GM19099 (cell line): Measurements from ENCODE around the gene TBX10.

Experiments
- POLR2A ChIP-seq: IDR thresholded peaks from 3 replicates; pipeline ENCODE4 v1.6.1; 2011; ENCODE audit warnings: low read depth; ENCODE audit not compliant: insufficient read length; ENCODE audit errors: extremely low read depth

Gene TBX10

DNA sequence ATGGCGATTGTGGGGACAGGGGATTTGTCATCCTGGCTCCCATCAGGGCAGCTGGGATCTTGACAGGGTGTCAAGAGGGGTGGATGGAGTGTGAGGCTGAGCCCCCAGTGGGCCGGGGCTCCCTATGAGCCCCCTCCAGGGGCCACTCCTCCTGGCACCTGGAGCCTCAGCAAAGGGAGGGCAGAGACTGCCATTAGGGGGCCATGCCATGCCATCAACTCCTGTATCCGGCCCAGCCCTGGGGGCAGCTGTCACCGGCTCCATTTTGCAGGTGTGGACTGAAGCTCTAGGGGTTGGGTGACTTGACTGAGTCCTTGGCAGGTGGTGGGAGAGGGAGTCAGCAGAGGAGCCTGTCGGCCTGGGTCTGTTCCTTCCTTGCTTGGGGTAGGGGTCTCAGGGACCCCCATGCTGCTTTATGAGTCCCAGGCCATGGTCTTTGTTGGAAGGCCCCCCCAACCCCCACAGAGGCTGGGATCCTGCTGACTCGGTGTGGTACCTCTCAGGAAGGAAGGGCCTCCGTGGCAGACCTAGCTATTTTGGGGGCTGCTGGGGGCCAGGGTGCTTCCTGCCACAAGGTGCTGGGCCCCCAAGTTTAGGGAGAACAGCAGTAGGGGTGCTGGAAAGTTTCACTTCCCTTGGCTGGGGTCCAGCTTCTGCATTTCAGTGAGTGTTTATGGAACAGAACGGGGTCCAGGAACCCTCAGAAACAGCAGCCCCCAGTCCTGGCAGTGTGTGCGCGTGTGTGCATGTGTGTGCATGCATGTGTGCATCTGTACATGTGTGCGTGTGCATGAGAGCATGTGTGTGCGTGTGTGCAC is 9.4 kb upstream of the TBX10 start:
- no peak for TF ChIP-seq POLR2A

DNA sequence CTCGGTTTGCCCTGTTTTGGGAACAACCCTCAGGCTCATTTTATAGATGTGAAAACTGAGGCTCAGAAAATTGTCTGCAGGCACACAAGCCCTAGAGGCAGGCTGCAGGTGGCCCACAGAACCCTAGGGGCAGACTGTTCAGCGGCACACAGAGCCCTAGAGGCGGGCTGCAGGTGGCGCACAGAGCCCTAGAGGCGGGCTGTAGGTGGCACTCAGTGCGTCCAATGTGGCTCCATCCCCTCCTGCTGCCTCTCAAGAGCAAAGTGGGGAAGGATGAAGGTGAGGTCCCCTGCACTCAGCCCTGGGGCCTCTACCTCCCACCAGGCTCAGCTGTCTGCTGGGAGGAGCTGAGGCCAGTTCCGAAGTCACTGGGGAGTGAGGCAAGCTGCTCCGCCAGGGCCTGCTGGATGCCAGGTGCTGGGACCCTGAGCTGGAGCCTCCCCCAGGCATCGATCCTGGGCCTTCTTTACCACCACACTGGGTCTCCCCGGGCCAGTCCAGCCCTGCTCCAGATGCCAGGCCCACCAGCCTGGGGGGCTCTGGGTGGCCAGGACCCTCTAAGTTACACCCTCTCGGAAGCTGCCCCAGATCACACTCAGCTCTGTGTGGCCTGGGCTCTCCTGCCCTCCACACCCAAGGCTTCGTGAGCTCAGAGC is 8.7 kb upstream of the TBX10 start:
- no peak for TF ChIP-seq POLR2A

DNA sequence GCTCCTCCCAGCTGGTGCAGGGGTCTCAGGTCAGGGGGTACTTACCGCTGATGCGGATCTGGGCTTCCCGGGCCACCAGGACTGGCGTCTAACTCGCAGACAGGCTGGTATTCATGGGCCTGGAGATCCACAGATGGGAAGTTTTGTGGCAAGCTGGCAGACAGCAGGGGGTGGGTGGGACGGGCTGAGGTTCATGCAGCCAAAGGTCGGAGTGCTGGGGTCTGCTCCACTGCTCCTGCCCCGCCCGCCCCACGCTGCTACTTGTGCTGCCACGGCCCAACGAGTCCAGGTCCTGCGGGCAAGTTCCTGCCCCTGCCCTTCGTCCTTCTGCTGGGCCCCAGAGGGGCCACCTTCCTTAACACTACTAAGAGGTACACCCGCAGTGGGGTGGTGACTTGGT is 7.9 kb upstream of the TBX10 start:
- TF ChIP-seq POLR2A = no peak

DNA sequence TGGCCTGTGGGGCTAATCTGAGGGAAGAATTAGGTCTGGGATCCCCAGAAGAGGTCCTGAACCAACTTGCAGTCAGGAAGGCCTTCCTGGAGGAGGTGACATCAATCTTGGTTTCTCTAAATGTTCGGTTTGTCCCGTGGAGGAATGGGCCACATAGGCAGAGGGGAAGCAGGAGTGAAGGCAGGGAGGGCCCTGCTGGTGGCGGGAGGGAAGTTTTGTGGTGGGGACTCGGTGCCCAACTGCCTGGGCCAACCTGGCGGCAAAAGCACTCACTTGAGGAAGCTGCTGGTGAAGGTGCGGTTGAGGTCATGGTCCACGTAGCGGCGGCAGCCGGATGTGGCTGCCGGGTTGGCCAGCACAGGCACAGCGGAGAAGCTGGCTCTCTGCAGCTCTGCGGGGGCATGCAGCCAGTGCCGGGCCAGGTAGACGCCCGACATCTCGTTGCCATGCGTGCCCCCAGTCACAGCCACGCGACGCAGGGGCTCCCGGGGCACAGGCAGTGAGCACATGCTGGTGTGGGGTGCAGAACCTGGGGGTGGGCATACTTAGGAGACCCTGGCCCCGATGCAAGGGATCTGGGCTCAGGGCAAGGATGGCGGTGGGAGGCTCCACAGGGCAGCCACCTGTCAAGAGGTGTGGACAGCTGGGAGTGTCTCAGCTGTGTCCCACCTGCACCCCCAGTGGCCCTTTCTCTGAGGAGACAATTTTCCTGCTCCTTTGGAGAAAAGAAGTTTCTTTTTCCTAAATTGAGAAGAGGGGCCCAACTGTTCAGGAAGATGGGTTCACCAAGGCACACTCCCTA is 7.2 kb upstream of the TBX10 start:
- peak; percentile 24 for TF ChIP-seq POLR2A

DNA sequence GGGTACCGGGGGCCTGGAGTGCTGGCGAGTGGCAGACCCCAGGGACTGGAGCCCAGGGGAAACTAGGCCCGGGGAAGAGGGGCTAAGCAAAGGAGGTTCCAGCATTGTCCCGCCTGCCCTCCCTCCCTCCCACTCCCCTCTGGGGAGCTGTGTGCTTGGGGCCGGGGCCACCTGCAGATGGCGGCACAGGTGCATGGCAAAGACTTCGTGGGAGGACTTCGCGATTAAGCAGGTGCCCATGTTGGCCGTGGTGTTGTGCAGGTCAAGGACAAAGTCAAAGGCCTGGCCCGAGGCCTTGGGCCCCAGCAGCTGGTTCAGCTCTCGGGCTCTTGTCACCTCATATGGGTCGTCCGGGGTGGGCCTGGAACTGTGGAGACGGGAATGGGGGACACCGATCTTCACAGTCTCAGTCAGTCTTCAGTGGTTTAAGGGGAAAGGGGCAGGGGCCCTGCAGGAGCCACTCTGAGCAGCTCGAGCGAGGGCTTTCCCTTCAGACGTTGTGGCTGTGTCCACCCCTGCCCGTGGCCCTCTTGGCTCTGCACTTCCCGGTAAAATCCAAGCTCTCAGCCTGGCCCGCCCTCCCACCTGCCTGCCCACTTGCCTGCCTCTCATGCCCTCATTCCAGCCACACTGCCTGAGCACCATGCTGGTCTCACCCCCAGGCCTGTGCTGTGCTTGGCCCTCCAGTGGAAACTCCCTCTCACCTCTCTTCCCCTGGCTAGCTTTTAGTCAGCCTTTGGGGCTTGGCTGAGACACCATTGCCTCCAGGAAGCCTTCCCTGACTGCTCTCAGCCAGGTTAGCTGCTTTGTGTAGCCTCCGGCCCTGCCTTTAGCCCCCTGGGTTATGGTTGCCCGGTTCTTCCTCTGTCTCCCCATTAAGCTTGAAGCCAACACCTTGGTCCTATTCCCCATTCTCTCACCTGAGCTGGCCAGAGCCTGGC is 6.2 kb upstream of the TBX10 start:
- no peak for TF ChIP-seq POLR2A

DNA sequence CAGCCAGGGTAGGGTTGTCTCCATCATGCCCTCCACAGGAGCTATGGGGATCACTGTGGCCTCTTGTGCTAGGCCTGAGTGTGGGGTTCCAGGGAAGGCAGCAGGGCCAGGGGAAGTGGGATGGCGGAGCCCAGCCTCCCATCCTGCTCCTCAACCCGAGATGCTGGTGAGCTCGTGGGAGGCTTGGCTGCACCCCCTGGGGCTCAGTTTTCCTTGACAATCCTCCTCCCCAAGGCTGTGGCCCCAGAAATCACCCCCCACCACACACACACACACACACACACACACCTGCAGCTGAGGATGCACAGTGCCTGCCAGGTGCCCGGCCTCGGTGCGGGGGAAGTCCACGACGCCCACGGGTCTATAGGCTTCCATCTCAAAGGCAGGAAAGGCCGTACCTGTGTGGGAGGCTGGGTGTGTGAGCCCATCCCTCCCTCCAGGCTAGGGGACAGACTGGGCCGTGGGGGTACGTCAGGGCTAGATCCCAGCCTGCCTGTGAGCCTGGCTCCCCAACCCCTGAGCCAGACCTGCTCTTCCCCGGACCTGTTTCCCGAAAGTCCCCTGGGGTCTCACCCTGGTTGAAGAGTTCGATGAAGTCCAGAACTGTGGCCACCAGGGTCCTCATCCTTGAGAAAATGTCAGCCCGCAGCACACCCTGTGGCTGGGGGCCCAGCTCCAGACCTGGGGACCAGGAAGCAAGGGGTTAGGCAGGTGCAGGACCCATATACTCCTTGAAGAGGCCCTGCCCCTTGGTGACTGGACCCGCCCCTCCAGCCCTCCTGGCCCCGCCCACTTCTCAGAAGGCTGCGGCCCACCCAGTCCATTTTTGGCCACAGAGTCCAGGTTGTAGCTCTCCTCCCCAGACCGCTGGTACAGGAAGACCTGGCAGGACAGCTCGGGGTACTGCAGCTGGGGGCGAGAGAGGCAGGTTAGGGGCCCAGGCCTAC is 5.2 kb upstream of the TBX10 start:
- no peak for TF ChIP-seq POLR2A

DNA sequence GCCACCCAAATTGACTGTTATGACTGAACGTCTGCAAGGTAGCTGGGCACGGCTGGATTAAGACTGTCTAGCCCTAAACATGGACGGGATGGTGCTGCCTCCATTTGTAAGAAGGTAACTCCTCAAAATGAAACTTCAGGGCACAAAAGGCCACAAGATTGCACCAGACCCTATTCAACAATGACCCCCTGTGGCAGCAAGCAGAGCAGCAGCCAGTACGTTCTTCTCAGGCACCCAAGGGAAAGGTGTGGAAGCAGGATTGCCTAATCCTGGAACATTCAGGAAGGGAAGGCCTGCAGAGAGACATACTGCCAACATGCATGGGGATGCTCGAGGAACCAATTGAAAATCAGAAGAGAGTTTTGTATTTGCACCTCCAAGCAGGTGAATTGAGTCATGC is 4.5 kb upstream of the TBX10 start:
- TF ChIP-seq POLR2A = no peak

DNA sequence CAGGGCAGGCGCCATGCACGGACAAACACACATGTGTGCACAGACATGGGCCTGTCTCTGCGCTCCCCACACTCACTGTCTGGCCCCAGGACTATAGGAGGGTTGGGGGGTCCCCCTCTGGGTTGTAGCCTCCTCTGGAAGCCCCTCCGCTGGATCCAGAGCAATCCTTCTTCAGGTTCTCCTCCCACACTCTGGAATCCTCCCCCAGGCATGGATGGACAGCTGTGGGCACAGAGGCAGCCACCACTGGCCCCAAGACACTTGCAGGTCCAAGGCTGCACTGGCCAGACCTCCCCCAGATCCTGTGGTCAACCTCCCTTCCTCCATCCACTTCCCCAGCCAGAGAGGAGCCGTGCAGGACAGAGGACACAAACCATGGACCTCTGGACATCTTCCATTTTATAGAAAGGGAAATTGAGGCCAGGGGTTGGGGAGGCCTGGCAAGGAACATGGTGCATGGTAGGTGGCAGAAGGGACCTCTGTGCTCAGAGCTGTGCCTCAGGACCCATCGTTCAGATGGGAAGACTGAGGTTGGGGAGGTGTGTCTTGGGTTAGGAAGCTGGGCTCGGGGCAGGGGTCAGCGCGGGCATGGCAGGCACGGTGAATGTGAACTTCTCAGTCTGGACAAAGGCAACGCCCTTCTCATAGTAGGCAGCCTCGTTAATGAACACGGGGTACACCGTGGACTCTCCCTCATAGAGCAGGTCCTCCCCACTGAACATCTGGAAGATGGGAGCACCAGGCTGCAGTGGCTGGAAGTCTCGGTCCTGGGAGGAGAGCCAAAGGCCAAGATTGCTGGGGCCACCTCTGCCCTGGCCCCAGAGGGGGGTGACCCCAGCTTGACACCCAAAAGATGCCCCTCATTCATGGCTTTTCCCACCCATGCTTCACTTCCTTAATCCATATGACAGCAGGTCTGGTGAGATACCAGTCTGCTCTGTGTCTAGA is 2.9 kb upstream of the TBX10 start:
- no peak for TF ChIP-seq POLR2A

DNA sequence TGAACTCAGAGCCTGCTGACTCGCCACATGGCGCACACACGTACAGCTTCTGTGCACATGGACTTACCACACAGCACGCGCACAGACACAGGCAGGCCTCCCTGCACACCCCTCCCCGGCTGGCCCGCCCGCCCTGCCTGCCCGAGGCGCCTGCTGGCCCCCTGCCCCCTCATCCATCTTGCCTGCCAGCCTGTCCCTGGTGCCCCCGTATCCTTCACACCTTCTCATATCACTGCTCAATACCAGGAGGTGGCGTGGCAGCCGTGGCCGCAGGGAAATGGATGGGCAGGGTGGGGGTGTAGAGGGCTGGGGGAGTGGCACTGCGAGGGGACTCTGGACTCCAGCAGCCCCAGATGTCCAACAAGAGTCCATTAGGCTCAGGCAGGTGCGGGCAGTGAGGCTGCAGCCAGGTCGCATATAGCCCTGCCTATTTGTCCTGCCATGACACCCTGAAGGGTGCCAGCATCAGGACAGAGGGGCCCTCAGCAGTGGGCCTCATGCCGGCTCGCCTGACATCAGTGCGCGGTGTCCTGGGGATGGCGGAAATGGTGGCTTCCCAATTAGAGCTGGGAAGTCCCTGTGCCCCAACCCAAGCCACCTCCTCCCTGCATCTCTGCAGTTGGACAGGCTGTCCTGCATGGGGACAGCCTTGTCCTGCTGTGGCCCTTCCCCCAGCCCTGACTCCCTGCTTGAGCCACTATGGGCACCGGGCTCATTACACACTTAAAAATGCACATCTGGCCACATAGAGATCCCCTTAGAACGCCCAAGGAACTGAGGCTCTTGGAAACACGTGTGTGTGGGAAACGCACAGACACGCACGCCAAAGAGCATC is 2.0 kb upstream of the TBX10 start:
- no peak for TF ChIP-seq POLR2A

DNA sequence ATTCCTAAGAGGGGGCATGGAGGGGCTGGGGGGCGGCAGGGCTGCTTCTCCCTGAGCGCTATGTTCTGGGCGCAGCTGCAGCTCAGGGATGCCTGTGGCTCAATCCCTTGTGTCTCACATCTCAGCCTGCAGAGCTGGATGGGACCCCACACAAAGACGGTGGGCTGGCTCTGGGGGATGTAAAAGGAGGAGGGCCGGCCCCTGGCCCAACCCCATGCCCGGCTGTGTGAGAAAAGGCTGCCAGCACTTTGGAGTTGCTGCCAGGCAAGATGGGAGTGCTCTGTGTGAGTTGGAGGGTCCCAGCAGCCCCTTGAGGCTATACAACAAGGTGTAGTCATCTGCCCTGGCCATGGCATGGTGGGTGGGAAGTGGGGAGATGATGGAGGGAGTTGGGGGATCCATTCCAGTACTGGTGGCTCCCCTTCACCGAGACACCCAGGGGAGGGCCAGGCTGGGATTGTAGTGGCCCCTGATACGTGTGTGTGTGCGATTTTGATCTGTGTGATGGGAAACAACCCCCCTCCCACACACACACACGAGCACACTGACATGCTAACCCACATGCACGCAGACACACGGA is 1.3 kb upstream of the TBX10 start:
- TF ChIP-seq POLR2A = no peak

DNA sequence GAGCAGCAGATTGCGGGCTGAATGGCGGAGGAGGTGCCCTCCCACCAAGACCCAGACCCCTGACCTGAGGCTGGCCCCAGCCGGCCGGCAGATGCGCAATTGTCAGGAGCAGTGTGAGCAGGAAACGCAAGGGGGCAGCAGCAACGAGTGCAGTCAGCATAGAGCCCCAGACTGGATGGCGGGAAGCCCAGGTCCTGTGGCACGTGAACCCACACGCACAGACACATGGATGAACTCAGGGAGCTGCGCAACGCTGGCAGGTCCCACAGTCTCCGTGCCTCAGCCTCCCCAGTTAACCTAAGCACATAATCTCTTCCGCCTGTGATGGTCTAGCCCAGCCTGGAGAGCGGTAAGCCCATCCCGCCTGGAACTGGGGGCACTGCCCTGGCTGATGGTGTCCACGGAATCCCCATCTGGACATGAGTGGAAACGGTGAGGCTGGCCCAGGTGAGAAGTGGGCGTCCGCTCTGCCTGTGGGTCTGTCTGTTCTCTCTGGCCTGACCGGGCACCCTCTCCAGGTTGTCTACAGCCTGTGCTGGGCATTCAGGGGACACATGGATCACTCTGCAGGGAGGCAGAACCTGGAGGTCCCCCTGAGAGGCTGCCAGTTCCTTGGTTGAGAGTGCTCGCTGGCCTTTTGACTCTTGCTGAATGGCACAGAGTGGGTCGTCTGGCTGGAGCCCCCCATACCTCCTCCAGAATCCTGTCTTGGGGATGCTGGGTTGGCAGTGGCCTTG is 626 bp upstream of the TBX10 start:
- TF ChIP-seq POLR2A = no peak
